MCF 10A (cell line): ENCODE measurements around the gene ATXN2. TPM values are rescaled to one million over a fixed set of nuclear protein-coding genes. Genes with fewer than 3 reads are reported as not detected.

Source experiments
- BruUV-seq: library from RNA; stranded (reverse); fragments of 400-500 nt; replicated peaks from 2 replicates; lab custom pipeline; 2021; lab: Mats Ljungman, UMichigan
- CTCF ChIA-PET: fragments of 300-600 bp; sonication (Branson Sonifier 250); formaldehyde crosslinking; extraction: SDS; loops from one replicate; lab custom pipeline; 2021; ENCODE audit warnings: antibody characterized with exemption, inconsistent platforms; lab: Yijun Ruan, JAX
- POLR2A ChIA-PET: fragments of 300-600, 350-650 bp; sonication (Branson Sonifier 250); formaldehyde crosslinking; extraction: SDS; loops from one replicate; lab custom pipeline; 2020; ENCODE audit warnings: antibody characterized with exemption, inconsistent platforms; lab: Yijun Ruan, JAX
- DNase-seq: peaks from one replicate; pipeline ENCODE4 v3.0.0-alpha.2; 2018; ENCODE audit not compliant: unreplicated experiment
- H3K27ac Mint-ChIP-seq: one replicate; pipeline ENCODE4 v1.8.0; 2022; ENCODE audit warnings: mild to moderate bottlenecking, low read depth, mixed read lengths; ENCODE audit not compliant: unreplicated experiment
- H3K27me3 Mint-ChIP-seq: one replicate; pipeline ENCODE4 v1.8.0; 2022; ENCODE audit warnings: mixed read lengths; ENCODE audit not compliant: insufficient read depth, unreplicated experiment
- H3K36me3 Mint-ChIP-seq: one replicate; pipeline ENCODE4 v1.8.0; 2022; ENCODE audit warnings: mild to moderate bottlenecking, moderate library complexity, mixed read lengths; ENCODE audit not compliant: insufficient read depth, unreplicated experiment
- H3K4me1 Mint-ChIP-seq: one replicate; pipeline ENCODE4 v1.8.0; 2022; ENCODE audit warnings: mixed read lengths; ENCODE audit not compliant: insufficient read depth, unreplicated experiment
- H3K4me3 Mint-ChIP-seq: one replicate; pipeline ENCODE4 v1.8.0; 2022; ENCODE audit warnings: mild to moderate bottlenecking, moderate library complexity, mixed read lengths; ENCODE audit not compliant: unreplicated experiment
- H3K9me3 Mint-ChIP-seq: one replicate; pipeline ENCODE4 v1.8.0; 2022; ENCODE audit warnings: mixed read lengths; ENCODE audit not compliant: unreplicated experiment
- CTCF ChIP-seq: fragments of 200-600 bp; IDR thresholded peaks from one replicate; pipeline ENCODE4 v1.8.0; 2022; ENCODE audit warnings: antibody characterized with exemption, mild to moderate bottlenecking; ENCODE audit not compliant: unreplicated experiment
- intact Hi-C: fragments of 100-400 bp; cut with micrococcal nuclease; formaldehyde crosslinking; loops from 2 replicates; pipeline ENCODE4 v1.14.1; 2022
- total RNA-seq: library from RNA; stranded (reverse); gene quantifications from 2 replicates; pipeline ENCODE4 v1.2.3, GENCODE V29; 2022

The ATXN2 gene
- total RNA-seq, 1 experiment from 2014 or later = 70.6 TPM

- no peak for DNase-seq
These were observed 191.6 kb downstream of the ATXN2 start for GRCh38 chr12:111407377-111408115.

DNA sequence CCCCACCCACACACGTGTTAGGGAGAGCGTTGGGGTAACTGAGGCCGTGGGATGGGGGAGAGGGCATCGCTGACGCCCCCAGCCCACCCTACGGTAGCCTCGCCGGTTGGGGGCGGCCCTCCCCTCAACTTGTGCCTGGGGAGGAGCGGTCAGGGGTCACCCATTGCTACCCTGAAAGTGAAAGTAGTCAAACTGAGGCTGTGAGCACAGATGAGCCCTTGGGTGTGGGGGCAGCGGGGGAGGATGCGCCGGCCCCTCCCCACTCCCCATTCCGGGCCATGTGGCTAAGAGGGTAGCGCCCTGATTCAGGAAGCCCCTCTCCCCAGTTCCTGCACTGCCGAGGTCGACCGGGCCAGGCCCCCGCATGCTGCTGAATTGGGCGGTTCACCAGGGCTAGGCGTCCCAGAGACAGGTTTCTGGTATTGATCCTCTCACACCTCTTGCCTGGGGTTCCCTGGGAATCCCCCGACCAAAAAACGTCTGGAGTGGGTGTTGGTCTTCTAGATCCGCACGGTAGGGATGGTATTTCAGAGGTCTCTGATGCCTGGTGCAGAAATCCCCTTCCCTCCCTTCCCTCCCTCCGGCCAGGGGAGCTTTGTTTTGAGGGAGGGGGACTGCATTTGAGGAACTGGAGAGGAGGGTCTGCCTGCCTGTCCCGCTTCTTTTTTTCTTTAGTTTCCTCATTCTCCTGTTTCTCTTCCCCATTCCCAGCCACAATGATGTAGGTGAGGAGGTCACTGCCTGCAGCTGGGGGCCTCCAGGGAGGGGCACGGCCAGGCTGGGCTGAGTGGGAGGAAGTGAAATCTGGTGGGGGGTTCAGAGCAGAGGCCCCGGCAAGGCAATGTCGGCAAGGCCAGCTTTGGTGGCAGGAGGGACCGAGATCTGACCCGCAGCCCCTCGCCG lies 192.4 kb downstream of the ATXN2 start:
- TSS peak; percentile 29 for BruUV-seq
- no peaks in the 10 kb centered on the region for H3K27me3 Mint-ChIP-seq
- H3K4me3 Mint-ChIP-seq = peak overlapping the region; percentile 83
- peaks cover 4% of the 10 kb centered on the region for H3K4me1 Mint-ChIP-seq
- CTCF ChIA-PET = interaction anchor here (0.5 to 2.6 kb wide), 2 partner anchors 10 to 92 kb away, joined by 3 to 16 read pairs; no protein-coding TSS in a partner anchor
- H3K9me3 Mint-ChIP-seq = no peaks in the 10 kb centered on the region
- no peak for TF ChIP-seq CTCF
- intact Hi-C loops = no loop called here
- POLR2A ChIA-PET = interaction anchor here (0.6 to 1.3 kb wide), 3 partner anchors 10 to 60 kb away, joined by 3 to 4 read pairs (median 3); no protein-coding TSS in a partner anchor
- H3K36me3 Mint-ChIP-seq = peaks cover 7% of the 10 kb centered on the region
- peak overlapping the region; percentile 76 for H3K27ac Mint-ChIP-seq
- no peak for DNase-seq

More at GRCh38 chr12:111407377-111408115, 191.6 kb downstream of the ATXN2 start:
- H3K27me3 Mint-ChIP-seq = no peaks in the 10 kb centered on the region
- H3K27ac Mint-ChIP-seq = peak overlapping the region; percentile 76
- peaks cover 7% of the 10 kb centered on the region for H3K36me3 Mint-ChIP-seq
- ChIA-PET CTCF (interaction anchor here (0.5 to 2.6 kb wide), 5 partner anchors 11 to 92 kb away, joined by 3 to 16 read pairs (median 4); no protein-coding TSS in a partner anchor), POLR2A (interaction anchor here (0.7 to 1.3 kb wide), 3 partner anchors 11 to 60 kb away, joined by 3 to 4 read pairs (median 3); no protein-coding TSS in a partner anchor)
- intact Hi-C loops = no loop called here
- TF ChIP-seq CTCF = no peak
- no peaks in the 10 kb centered on the region for H3K9me3 Mint-ChIP-seq
- H3K4me3 Mint-ChIP-seq = peak overlapping the region; percentile 83
- H3K4me1 Mint-ChIP-seq = peaks cover 4% of the 10 kb centered on the region
- no TSS peak for BruUV-seq

- DNase-seq = peak; percentile 53
- H3K4me3 Mint-ChIP-seq = peak within 1 kb of the TSS; percentile 83
- no TSS peak for BruUV-seq
- peak within 1 kb of the TSS; percentile 76 for H3K27ac Mint-ChIP-seq
- TF ChIP-seq CTCF = no peak
- H3K4me1 Mint-ChIP-seq = peaks cover 4% of the 10 kb centered on the region
- ChIA-PET POLR2A (interaction anchor here (0.6 kb wide), 1 partner anchor 39 kb away, joined by 3 read pairs; no protein-coding TSS in a partner anchor), CTCF (no interaction called here)
- H3K27me3 Mint-ChIP-seq = no peaks in the 10 kb centered on the region
- intact Hi-C loops = no loop called here
- H3K36me3 Mint-ChIP-seq = peaks cover 7% of the 10 kb centered on the region
- no peaks in the 10 kb centered on the region for H3K9me3 Mint-ChIP-seq
These were observed 193.1 kb downstream of the ATXN2 start, which contains the start of gene SH2B3 for GRCh38 chr12:111405859-111406473. Gene SH2B3, plus strand, starts transcription at chr12:111405923. Its CDS starts 12,223 bp downstream, at chr12:111418146.
